GM19397 (cell line): ENCODE data around the gene RPL21.

Source experiments
- ATAC-seq: cut with Tn5 transposase; IDR thresholded peaks from one replicate; pipeline ENCODE4 v1.9.1; 2021; ENCODE audit warnings: mild to moderate bottlenecking, moderate library complexity; ENCODE audit not compliant: unreplicated experiment

The RPL21 gene

GRCh38 chr13:27257648-27258253, 6.4 kb downstream of the RPL21 start:
- ATAC-seq: no peak

GRCh38 chr13:27258637-27259386, 7.5 kb downstream of the RPL21 start:
- no peak for ATAC-seq

- ATAC-seq: no peak
These were observed 8.5 kb downstream of the RPL21 start for GRCh38 chr13:27259831-27260230.

- ATAC-seq: no peak
These were observed 10.0 kb downstream of the RPL21 start for GRCh38 chr13:27261396-27261795.

GRCh38 chr13:27263438-27263837, 12.1 kb downstream of the RPL21 start:
- no peak for ATAC-seq

- no peak for ATAC-seq
These were observed 12.8 kb downstream of the RPL21 start for GRCh38 chr13:27264181-27264580.

GRCh38 chr13:27264648-27265047, 13.3 kb downstream of the RPL21 start:
- no peak for ATAC-seq

- no peak for ATAC-seq
These were observed 15.6 kb downstream of the RPL21 start for GRCh38 chr13:27266917-27267316.

GRCh38 chr13:27267596-27267995, 16.2 kb downstream of the RPL21 start:
- ATAC-seq: no peak

GRCh38 chr13:27269114-27269665, 17.8 kb downstream of the RPL21 start:
- no peak for ATAC-seq

GRCh38 chr13:27270594-27271520, 19.5 kb downstream of the RPL21 start, which contains the start of gene RASL11A:
Gene RASL11A (plus strand): TSS chr13:27270830. CDS start chr13:27270945, 115 bp downstream.
- ATAC-seq: peak; percentile 89

- ATAC-seq: no peak
These were observed 20.3 kb downstream of the RPL21 start for GRCh38 chr13:27271570-27272096.

GRCh38 chr13:27273658-27274425, 22.5 kb downstream of the RPL21 start:
- ATAC-seq: no peak

GRCh38 chr13:27274631-27275030, 23.3 kb downstream of the RPL21 start:
- ATAC-seq: no peak

- ATAC-seq: no peak
These were observed 24.8 kb downstream of the RPL21 start for GRCh38 chr13:27276188-27276587.

GRCh38 chr13:27279506-27279905, 28.1 kb downstream of the RPL21 start:
- no peak for ATAC-seq

GRCh38 chr13:27280009-27280656, 28.8 kb downstream of the RPL21 start:
- ATAC-seq: no peak

GRCh38 chr13:27280841-27281240, 29.5 kb downstream of the RPL21 start:
- no peak for ATAC-seq

GRCh38 chr13:27281420-27281819, 30.1 kb downstream of the RPL21 start:
- no peak for ATAC-seq
